GM21825 (cell line): ENCODE measurements around the gene FKBP3.
A peak's percentile ranks its signal among the peaks of the same experiment; 100 is the strongest.
"Not testable (repeated sequence)": the region's sequence is repeated elsewhere in the genome, so short reads cannot be mapped to it uniquely, and the experiment has no call there.

Experiments used
- ATAC-seq: cut with Tn5 transposase; IDR thresholded peaks from one replicate; pipeline ENCODE4 v1.9.1; 2021; ENCODE audit warnings: mild to moderate bottlenecking, moderate library complexity; ENCODE audit not compliant: unreplicated experiment

The FKBP3 gene

DNA sequence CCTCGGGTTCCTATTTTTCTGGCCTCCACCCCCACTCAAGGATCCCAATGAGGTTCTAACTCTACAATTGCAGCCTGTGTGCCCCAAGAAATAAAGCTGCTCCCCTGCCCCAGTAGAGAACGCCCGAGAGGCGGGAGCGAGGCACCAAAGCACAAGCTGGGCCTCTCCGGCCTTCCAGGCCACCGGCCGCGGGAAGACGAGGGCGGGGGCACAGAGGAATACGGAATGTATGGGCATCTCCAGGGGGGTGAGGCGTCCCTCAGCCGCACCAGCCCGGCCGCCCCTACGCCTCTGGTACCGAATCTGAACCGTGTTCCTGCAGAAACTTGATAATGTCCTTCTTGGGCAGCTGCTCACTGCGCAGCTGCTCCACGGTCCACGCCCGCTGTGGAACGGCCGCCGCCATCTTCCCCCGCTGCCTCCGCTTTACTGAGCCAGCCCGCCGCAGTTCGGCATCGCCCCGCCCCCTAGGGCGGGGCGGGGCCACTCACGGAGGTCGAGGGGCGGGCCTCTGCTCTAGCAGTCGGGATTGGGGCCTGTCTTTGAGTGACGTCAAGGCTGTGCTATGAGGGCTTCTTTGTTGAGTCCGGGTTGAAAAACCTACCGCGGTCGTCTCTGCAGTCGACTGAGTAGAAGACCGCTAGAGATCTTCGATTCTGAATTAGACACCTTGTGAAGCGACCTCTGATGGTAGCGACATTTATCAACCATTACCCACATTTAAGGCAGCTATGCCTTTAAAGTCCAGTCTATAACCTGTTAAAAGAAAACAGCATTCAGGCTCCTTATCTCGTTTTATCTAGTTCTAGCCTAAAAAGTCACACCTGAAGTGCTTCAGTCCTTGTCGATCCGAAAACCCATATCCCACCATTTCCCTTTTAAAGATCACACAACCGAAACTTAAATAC lies at the start of gene FKBP3:
FKBP3 (minus strand) TSS at position 431 of the 908 bp plus-strand sequence; CDS start at position 406, 25 bp downstream.
- peak; percentile 87 for ATAC-seq

DNA sequence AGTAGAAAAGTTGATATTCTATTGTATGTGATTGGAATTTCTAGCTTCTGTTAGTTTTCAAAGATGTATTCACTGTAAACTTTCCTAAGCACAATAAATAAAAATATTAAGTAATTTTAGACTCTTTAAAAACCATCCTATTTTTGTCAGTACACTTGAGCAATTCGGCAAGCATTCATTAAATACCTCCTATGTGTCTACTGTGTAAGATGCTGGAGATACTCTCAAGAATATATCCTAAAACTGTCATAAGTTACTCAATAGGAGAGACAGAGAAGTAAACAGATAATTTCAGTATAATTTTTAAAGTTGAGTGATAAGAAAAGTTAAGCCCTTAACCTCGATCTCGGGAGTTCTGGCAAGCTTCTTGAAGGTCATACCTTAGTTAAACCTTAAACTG lies 47.5 kb upstream of the FKBP3 start:
- ATAC-seq: no peak

DNA sequence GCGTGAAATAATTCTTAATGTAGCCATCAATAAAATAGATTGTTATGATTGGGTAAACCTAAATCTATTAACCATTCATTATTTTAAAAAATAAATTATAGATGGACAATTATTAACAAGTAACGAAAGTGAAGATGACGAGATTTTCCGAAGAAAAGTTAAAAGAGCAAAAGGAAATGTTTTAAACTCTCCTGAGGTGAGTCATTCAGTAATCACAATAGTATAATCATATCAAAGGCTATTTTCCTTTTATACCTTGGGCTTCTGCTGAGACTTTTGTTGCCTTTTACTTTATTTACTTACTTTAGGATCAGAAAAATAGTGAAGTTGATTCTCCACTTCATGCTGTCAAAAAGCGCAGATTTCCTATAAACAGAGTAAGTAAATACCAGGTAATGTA lies 47.0 kb upstream of the FKBP3 start:
- no peak for ATAC-seq

DNA sequence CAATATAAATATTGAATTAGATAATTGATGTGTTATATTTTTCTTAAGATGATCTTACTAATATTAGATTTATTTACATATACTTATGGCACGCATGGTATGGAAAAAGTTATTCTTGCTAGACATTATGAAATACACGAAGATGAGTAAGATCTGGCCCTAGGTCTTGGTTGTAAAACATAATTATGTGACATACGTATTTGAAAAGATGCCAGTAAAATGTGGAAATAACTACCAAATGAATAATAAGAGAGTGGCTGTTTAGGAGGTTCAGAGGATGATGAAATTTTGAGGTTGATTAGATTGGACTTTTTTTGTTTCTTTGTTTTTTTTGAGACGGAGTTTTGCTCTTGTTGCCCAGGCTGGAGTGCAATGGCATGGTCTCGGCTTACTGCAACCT lies 42.8 kb upstream of the FKBP3 start:
- no peak for ATAC-seq

DNA sequence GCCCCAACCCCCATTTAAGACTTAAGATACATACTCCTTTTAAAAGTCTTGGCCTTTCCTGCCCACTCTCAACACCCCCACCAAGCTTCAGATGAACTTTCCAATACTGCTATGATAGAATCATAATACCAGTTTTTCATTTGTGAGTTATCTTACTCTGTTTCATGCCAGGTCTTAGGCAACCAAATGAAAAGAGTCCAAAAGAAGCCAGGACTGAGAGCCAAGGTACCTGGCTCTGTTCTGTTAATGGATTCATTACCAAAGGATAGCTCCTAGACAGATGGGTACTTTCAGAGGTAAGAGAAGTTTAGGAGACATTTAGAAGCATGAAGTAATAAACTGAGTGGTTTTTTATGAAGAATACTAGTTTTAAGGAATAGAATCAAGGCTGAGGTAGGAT lies 35.6 kb upstream of the FKBP3 start:
- no peak for ATAC-seq

DNA sequence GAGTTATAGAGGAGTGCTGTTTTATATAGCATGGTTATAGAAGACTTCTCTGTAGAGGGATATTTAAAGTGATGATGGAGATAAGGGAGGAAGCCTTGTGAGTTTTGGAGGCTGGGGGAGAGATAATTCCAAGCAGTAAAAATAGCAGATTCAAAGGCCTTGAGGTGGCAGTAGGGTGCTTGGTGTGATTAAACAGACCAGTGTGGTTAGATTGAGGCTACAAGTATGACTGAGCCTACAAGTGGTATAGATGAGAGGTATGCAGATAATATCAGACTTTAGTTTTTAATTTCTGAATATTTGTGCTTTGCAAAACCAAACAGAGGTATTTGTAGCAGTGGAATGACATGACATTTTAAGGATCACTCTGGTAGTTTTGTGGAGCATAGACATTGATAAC lies 21.8 kb upstream of the FKBP3 start:
- ATAC-seq: no peak

DNA sequence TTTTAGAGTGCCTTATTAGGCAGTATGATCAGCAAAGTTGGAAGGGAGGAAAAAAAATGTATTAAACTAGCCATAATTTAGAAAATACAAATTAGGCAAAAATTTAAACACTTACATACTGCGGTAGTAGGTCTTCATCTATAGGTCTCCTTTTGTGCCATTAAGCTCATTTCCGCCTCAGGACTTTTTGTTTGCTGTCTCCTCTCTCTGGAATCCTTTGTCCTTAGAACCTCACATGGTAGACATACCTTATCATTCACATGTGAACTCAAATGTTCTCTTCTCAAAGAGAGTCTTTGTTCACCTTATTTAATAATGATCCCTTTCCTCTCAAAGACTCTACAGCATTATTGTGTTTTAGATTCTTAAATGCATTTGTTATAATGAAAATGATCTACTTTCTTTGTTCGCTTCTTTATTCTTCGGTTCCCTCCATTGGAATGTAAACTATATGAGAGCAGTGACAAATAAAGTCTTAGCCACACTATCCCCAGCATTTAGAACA lies 16.2 kb upstream of the FKBP3 start:
- ATAC-seq: no peak

DNA sequence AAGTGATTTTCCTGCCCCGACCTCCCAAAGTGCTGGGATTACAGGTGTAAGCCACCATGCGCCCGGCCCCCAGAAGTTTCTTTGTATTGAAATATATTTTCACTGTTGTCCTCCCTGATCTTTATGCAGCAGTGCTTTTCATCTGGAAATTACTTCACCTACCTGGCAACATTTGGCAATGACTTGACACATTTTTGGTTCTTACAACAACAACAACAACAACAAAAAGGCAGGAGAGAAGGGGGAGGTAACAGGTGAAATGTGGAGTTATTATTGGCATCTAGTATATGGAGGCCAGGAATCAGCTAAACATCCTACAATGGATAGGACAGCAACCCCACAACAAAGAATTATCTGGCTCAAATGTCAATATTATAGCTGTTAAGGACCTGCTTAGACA lies 15.3 kb upstream of the FKBP3 start:
- no peak for ATAC-seq

DNA sequence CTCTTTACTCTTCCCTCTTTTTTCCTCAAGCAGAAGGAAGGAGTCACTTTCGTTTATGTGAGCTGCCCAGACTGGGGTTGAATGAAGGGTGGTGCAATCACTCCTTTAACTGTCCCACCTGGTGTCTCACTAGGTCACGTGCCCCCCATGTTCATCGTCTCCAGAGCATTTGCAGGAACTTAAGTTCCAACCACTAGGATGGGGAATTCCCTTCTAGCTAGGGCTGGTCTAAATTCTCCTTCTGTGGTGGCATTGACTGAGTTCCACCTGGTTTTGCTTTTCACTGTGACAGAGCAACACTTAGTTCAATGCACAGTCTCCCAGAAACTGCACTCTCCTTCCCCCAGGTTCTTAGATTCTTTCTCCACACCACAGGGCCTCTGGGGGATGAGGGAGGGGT lies 10.9 kb upstream of the FKBP3 start:
- peak; percentile 48 for ATAC-seq

DNA sequence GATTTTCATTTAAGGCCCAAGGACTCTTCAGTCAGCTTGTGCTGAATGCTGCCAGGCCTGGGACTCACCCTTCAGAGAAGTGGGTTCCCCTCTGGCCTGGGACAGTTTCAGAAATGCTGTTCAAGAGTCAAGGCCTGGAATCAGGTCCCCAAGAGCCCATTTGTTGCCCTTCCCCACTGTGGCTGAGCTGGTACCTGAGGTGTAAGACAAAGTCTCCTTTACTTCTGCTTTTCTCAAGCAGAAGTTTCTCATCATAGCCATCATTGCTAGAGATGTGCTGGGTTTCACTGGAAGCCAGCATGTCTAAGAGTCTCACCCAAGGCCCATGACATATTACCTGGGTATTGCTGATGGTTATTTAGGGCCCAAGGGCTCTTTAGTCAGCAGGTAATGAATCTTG lies 10.4 kb upstream of the FKBP3 start:
- peak; percentile 55 for ATAC-seq

DNA sequence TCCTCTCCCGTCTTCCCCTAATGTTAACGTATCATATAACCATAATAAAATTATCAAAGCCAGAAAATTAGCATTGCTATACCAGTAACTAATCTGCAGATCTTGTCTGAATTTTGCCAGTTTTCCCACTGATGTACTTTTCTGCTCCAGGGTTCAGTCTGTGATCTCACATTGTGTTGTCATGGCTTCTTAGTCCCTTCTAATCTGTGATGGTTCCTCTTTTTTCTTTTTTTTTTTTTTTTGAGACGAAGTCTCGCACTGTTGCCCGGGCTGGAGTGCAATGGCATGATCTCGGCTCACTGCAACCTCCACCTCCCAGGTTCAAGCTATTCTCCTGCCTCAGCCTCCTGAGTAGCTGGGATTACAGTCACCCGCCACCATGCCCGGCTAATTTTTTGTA lies 7.8 kb upstream of the FKBP3 start:
- ATAC-seq: not testable (repeated sequence)

DNA sequence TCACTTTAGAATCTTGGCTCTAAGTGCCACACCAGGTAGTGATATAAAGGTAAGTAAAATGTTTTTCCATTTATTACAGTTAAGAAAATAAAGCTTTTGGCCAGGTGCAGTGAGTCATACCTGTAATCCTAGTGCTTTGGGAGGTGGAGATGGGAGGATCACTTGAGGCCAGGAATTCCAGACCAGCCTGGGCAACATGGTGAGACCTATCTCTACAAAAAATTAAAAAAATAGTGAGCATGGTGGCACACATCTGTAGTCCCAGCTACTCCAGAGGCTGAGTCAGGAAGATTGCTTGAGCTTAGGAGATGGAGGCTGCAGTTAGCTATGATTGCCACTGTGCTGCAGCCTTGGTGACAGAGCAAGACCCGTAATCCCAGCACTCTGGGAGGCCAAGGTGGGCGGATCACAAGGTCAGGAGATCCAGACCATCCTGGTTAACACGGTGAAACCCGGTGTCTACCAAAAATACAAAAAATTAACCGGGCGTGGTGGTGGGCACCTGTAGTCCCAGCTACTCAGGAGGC lies 6.4 kb upstream of the FKBP3 start:
- no peak for ATAC-seq

DNA sequence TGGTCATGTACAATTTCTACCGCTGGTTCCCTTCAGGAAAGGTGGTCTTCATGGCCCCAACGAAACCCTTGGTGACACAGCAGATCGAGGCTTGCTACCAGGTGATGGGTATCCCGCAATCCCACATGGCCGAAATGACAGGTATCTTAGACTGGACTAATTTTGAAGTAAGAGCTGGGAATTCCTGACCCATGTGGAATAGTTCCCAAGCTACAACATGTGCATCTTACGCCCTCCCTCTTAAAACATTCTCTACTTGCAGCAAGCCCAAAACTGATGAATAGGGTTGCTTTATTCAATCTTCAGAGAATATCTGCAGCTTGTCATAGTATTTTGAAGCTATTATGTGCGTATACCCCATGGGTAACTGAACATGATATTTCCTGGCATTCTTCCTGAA lies 2.1 kb upstream of the FKBP3 start:
- ATAC-seq: no peak

DNA sequence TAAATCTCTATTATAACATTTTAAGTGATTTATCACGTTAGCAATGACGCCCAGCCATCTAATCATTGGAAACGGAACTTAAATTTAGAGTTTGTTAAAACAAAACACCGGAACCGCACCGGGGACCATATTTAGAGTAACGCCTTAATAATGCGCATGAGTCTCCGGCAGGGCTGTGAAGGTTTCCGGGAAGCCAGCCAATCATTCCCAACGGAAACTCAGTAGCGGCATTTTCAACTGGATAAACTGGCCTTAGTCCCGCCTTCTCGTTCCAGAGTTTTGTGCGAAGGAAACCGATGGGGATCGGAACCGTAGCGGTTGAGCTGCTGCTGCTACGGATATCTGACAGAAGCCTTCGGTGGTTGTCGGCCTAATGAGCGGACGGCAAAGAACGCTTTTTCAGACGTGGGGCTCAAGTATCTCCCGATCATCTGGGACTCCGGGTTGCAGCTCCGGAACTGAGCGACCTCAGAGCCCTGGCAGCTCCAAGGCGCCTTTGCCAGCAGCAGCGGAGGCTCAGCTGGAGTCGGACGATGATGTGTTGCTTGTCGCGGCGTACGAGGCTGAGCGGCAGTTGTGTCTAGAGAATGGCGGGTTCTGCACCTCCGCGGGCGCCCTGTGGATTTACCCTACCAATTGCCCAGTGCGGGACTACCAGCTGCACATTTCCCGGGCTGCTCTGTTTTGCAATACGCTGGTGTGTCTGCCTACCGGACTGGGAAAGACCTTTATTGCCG lies 1.5 kb upstream of the FKBP3 start, which contains the start of gene FANCM:
FANCM (plus strand) TSS at position 272 of the 737 bp plus-strand sequence; CDS start at position 374, 102 bp downstream.
- ATAC-seq: peak; percentile 38

DNA sequence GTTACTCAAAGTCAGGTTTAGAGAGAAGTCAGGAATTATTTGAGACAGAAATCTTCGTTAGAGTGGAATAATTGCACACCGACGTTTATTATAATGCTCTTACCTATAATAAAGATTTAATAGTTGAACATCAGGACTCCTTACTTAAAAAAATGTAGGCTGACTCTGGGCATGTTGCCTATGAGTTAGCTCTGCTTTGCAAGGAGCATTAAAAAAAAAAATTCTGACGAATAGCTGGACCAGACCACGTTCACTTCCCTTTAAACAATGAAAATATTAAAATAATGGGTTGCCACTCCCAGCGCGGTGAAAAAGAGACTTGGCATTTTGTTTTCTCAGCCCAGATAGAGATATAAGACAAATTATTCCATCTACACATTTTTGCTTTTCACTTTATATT lies 875 bp upstream of the FKBP3 start:
- no peak for ATAC-seq

DNA sequence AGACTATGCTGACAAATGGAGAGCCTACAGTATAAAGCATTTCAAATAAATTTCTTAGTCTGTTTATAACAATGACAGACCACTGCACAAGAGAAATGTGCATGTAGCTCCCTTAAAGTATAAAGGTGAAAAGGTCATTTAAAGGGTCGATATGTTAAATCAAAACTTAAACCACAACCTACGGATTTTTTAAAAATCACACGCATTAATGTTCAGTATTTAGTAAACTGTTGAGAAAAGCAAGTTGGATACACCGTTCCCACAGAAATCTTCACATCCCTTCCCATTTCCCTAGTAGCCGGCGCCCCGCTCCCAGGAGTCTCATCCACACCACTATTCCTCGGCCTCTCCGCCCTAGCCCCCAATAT lies 614 bp downstream of the FKBP3 start:
- ATAC-seq: no peak

DNA sequence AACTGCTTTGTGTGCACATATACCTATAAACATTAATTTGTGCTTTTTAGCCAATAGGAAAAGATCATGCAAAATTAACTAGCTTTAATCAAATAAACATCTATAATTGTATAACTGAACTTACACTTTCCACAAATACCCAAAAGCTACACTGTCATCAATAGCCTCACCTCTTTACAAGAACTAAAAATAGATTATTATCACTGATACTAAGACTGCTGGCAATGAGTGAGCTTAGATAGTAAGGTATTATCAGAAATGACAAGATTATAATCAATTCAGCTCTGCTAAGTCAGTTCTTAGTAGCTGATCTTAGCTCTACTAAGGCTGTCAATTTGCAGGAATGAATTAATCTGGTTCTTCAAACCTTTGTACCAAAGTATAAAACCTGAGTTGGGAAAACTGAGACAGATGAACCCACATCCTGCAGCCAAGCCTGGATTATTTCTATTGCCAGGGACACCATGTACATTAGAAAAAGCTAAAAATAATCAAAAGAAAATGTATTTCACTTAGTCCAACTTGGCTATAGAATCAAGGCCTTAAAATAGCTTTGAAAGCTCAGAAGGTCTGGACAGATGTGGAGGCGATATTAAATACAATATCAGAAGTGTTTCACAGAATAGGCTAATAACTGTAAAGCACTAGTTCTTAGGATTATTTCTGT lies 5.2 kb downstream of the FKBP3 start:
- no peak for ATAC-seq

DNA sequence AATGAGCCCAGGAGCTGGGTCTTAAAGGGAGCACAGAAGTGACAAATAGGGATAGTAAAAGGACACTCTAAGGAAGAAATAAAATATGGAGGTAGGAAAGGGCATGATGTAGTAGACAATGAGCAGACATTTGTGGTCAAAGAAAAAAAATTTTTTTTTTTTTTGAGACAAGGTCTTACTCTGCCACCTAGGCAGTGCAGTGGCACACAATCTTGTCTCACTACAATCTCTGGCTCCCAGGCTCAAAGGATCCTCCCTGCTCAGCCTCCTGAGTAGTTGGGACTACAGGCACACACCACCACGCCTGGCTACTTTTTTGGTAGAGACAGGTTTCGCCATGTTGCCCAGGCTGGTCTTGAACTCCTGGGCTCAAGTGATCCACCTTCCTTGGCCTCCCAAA lies 8.5 kb downstream of the FKBP3 start:
- peak; percentile 51 for ATAC-seq

DNA sequence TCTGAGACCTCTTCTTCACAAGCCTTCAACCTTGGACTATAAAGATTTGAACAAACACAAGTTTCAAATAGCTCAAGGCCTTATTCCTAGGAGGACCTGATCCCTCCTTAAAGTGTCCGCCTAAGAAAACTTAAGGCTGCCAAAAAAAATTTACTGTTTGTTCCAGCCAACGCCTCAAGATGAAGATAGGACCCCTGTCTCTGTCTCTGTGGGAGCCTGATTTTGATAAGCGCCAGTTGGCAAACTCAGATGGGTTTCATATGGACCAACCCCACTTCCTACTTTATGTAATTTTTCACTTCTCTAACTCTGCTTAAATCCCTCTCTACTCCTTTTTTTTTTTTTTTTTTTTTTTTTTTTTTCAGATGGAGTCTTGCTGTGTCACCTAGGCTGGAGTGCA lies 11.0 kb downstream of the FKBP3 start:
- no peak for ATAC-seq

DNA sequence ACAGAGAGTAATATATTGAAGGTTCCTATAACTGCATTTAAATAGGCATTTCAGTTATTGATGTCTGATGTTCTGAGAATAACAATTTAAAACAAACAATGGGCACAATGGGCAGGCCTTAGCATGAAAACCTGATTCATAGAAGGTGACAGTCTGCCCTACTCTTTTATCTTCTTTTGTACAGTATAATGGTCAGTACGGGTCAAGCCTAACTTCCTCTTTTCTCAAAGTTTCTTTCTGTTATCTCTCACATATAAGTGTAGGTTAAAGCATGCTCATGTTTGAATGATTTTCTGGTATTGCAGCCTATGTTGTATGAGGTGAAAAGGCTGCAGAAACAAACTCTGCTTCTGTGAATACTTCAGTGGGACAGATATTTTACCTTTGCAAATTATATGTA lies 14.2 kb downstream of the FKBP3 start:
- no peak for ATAC-seq

DNA sequence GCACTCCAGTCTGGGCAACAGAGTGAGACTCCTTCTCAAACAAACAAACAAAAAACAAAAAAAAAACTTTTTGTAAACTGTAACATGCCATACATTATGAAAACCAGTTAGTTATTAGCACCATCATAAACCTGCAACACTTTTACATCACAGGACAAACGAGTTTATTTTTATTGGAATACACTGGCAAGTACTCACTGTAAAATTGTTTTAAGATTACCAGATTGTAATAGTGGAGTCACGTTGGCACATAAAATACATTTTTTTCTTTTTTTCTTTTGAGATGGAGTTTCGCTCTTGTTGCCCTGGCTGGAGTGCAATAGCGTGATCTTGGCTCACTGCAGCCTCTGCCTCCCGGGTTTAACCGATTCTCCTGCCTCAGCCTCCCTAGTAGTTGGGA lies 15.7 kb downstream of the FKBP3 start:
- ATAC-seq: no peak
